H1 (cell line): ENCODE results near the gene HOMER2. TPM values are rescaled to one million over a fixed set of nuclear protein-coding genes. Genes with fewer than 3 reads are reported as not detected.

Source experiments
- CTCF ChIA-PET: fragments of 300-600 bp; sonication (Branson Sonifier 250); formaldehyde crosslinking; loops from one replicate; lab custom pipeline; 2021; ENCODE audit not compliant: partially characterized antibody; lab: Charles Lee
- POLR2A ChIA-PET: fragments of 300-600 bp; sonication (Branson Sonifier 250); formaldehyde crosslinking; loops from one replicate; lab custom pipeline; 2021; ENCODE audit warnings: inconsistent platforms; ENCODE audit not compliant: partially characterized antibody; lab: Charles Lee
- DNase-seq, 2 experiments: peaks; one replicate each; pipeline versions ENCODE4 v3.0.0 to v3.0.0-alpha.2; 2010 to 2022; ENCODE audit warnings: low spot score in 2 of 2, low read depth in 1 of 2, mixed read lengths in 1 of 2
- FAIRE-seq: peaks from 2 replicates; lab custom pipeline; 2011; peaks lifted over from hg19 to GRCh38; lab: Jason Lieb, UNC
- H2AFZ ChIP-seq: 2 replicates; pipeline ENCODE4 v1.8.1; 2012; ENCODE audit warnings: low read length, inconsistent platforms
- H2AK5ac ChIP-seq: 2 replicates; pipeline ENCODE4 v1.6.1; 2013; ENCODE audit warnings: low read depth, low read length
- H2BK120ac ChIP-seq: replicated peaks from 2 replicates; pipeline ENCODE3; 2013; ENCODE audit warnings: low read depth, low read length, inconsistent platforms
- H2BK12ac ChIP-seq: 2 replicates; pipeline ENCODE4 v1.6.1; 2013; ENCODE audit warnings: low read depth, low read length
- H2BK15ac ChIP-seq: 2 replicates; pipeline ENCODE4 v1.6.1; 2013; ENCODE audit warnings: low read length
- H2BK20ac ChIP-seq: 2 replicates; pipeline ENCODE4 v1.6.1; 2013; ENCODE audit warnings: low read length
- H2BK5ac ChIP-seq: 2 replicates; pipeline ENCODE4 v1.6.1; 2013; ENCODE audit warnings: low read depth, low read length
- H3K14ac ChIP-seq: 2 replicates; pipeline ENCODE4 v1.6.1; 2013; ENCODE audit warnings: inconsistent platforms; ENCODE audit not compliant: insufficient read length
- H3K18ac ChIP-seq: 2 replicates; pipeline ENCODE4 v1.6.1; 2013; ENCODE audit warnings: low read length; ENCODE audit errors: extremely low read depth
- H3K23ac ChIP-seq: 2 replicates; pipeline ENCODE4 v1.6.1; 2013; ENCODE audit warnings: inconsistent platforms; ENCODE audit not compliant: insufficient read length
- H3K23me2 ChIP-seq: 2 replicates; pipeline ENCODE4 v1.6.1; 2013; ENCODE audit warnings: low read depth, low read length
- H3K27ac ChIP-seq: 2 replicates; pipeline ENCODE4 v1.6.1; 2011; ENCODE audit warnings: low read depth, low read length, inconsistent platforms
- H3K27me3 ChIP-seq, 4 experiments: replicated peaks in 1 of 4; 1 replicate in 1 of 4; 2 replicates in 3 of 4; pipeline versions ENCODE4 v1.6.1 to v1.8.1; 2011 to 2013; ENCODE audit warnings: low read length in 3 of 4, mild to moderate bottlenecking in 3 of 4, inconsistent platforms in 2 of 4, mixed read lengths in 2 of 4, moderate library complexity in 1 of 4; ENCODE audit not compliant: control insufficient read depth in 3 of 4, insufficient read depth in 3 of 4; ENCODE audit errors: extremely low read depth in 1 of 4
- H3K36me3 ChIP-seq, 4 experiments: 2 replicates each; pipeline versions ENCODE4 v1.6.1 to v1.8.1; 2011 to 2013; ENCODE audit warnings: mild to moderate bottlenecking in 4 of 4, low read length in 3 of 4, moderate library complexity in 2 of 4, control low read depth in 1 of 4, inconsistent platforms in 1 of 4; ENCODE audit not compliant: insufficient read depth in 4 of 4, control insufficient read depth in 2 of 4
- H3K4ac ChIP-seq: replicated peaks from 2 replicates; pipeline ENCODE3; 2013; ENCODE audit warnings: low read length, low read depth, mixed read lengths, inconsistent platforms; ENCODE audit not compliant: insufficient read length
- H3K4me1 ChIP-seq, 4 experiments: replicated peaks in 1 of 4; 1 replicate in 1 of 4; 2 replicates in 3 of 4; pipeline versions ENCODE4 v1.6.1 to v1.8.1; 2011 to 2013; ENCODE audit warnings: low read length in 3 of 4, inconsistent platforms in 2 of 4, mixed read lengths in 1 of 4; ENCODE audit not compliant: insufficient read depth in 4 of 4, control insufficient read depth in 3 of 4
- H3K4me2 ChIP-seq, 2 experiments: 2 replicates each; pipeline versions ENCODE4 v1.6.1 to v1.8.1; 2011 to 2013; ENCODE audit warnings: low read depth in 2 of 2, low read length in 2 of 2, control low read depth in 1 of 2, inconsistent platforms in 1 of 2, mild to moderate bottlenecking in 1 of 2; ENCODE audit not compliant: insufficient read depth in 1 of 2
- H3K4me3 ChIP-seq, 4 experiments: fragments of 200-600, 300-600 bp in 1 of 4; sonication (generic), shearing (Covaris generic), sonication (Bioruptor Twin) in 1 of 4; 2 replicates each; pipeline versions ENCODE4 v1.5.1 to v1.8.1; 2011 to 2016; ENCODE audit warnings: low read length in 4 of 4, low read depth in 3 of 4, control low read depth in 2 of 4, inconsistent platforms in 2 of 4, mild to moderate bottlenecking in 2 of 4, mixed read lengths in 1 of 4, moderate library complexity in 1 of 4; ENCODE audit not compliant: insufficient read depth in 2 of 4; ENCODE audit errors: extremely low read depth in 1 of 4
- H3K56ac ChIP-seq: replicated peaks from 2 replicates; pipeline ENCODE3; 2013; ENCODE audit warnings: low read depth, mild to moderate bottlenecking, mixed read lengths, low read length, inconsistent platforms; ENCODE audit not compliant: insufficient read length
- H3K79me1 ChIP-seq: 2 replicates; pipeline ENCODE4 v1.6.1; 2013; ENCODE audit warnings: low read depth, low read length, control low read depth
- H3K79me2 ChIP-seq, 2 experiments: 2 replicates each; pipeline versions ENCODE4 v1.6.1 to v1.8.1; 2012 to 2013; ENCODE audit warnings: low read length in 2 of 2, mild to moderate bottlenecking in 2 of 2, inconsistent platforms in 1 of 2; ENCODE audit not compliant: insufficient read depth in 2 of 2, control insufficient read depth in 1 of 2
- H3K9ac ChIP-seq, 4 experiments: replicated peaks in 1 of 4; 1 replicate in 1 of 4; 2 replicates in 3 of 4; pipeline versions ENCODE4 v1.6.1 to v1.8.1; 2011 to 2013; ENCODE audit warnings: low read depth in 3 of 4, low read length in 3 of 4, control low read depth in 2 of 4, mild to moderate bottlenecking in 2 of 4, moderate library complexity in 2 of 4, inconsistent platforms in 1 of 4; ENCODE audit errors: extremely low read depth in 1 of 4
- H3K9me3 ChIP-seq, 2 experiments: 2 replicates each; pipeline versions ENCODE4 v1.6.1 to v1.8.1; 2012 to 2013; ENCODE audit warnings: mild to moderate bottlenecking in 2 of 2, moderate library complexity in 2 of 2, control low read depth in 1 of 2, inconsistent platforms in 1 of 2, low read depth in 1 of 2, low read length in 1 of 2, mixed read lengths in 1 of 2; ENCODE audit not compliant: insufficient read depth in 2 of 2
- H4K20me1 ChIP-seq, 2 experiments: replicated peaks in 1 of 2; 2 replicates each; pipeline versions ENCODE3 to v1.8.1; 2011 to 2013; ENCODE audit warnings: inconsistent platforms in 2 of 2, low read length in 2 of 2, mild to moderate bottlenecking in 1 of 2; ENCODE audit not compliant: insufficient read depth in 2 of 2, control insufficient read depth in 1 of 2
- H4K5ac ChIP-seq: 2 replicates; pipeline ENCODE4 v1.6.1; 2013; ENCODE audit warnings: low read length, low read depth, mixed read lengths, inconsistent platforms; ENCODE audit not compliant: insufficient read length
- H4K8ac ChIP-seq: 2 replicates; pipeline ENCODE4 v1.8.0; 2013; ENCODE audit warnings: mild to moderate bottlenecking, moderate library complexity, low read length, inconsistent platforms; ENCODE audit not compliant: insufficient read depth; ENCODE audit errors: extremely low read depth
- H4K91ac ChIP-seq: replicated peaks from 2 replicates; pipeline ENCODE3; 2013; ENCODE audit warnings: low read length, mixed read lengths, inconsistent platforms; ENCODE audit not compliant: insufficient read length
- BACH1 ChIP-seq: IDR thresholded peaks from 2 replicates; pipeline ENCODE4 v1.6.1; 2012; ENCODE audit warnings: low read length, improper control_type of control experiment
- BCL11A ChIP-seq, 2 experiments: IDR thresholded peaks; one replicate each; pipeline ENCODE4 v1.6.1; 2011; ENCODE audit warnings: low read depth in 2 of 2, low read length in 2 of 2, mild to moderate bottlenecking in 2 of 2
- CREB1 ChIP-seq: IDR thresholded peaks from 2 replicates; pipeline ENCODE4 v1.6.1; 2012; ENCODE audit warnings: inconsistent platforms
- EP300 ChIP-seq, 2 experiments: IDR thresholded peaks; 1 replicate in 1 of 2; 2 replicates in 1 of 2; pipeline ENCODE4 v1.6.1; 2011 to 2012; ENCODE audit warnings: low read depth in 2 of 2, low read length in 2 of 2, mild to moderate bottlenecking in 2 of 2, borderline replicate concordance in 1 of 2, inconsistent platforms in 1 of 2, moderate library complexity in 1 of 2
- POLR2A ChIP-seq, 2 experiments: IDR thresholded peaks; 1 replicate in 1 of 2; 2 replicates in 1 of 2; pipeline ENCODE4 v1.6.1; 2011; ENCODE audit warnings: low read depth in 2 of 2, low read length in 2 of 2, mild to moderate bottlenecking in 2 of 2; ENCODE audit errors: control extremely low read depth in 1 of 2
- YY1 ChIP-seq: IDR thresholded peaks from 2 replicates; pipeline ENCODE4 v1.6.1; 2011; ENCODE audit warnings: low read depth, mild to moderate bottlenecking, low read length
- ZNF274 ChIP-seq: IDR thresholded peaks from 2 replicates; pipeline ENCODE4 v1.7.0; 2012; ENCODE audit warnings: low read length, borderline replicate concordance; ENCODE audit errors: extremely low read depth
- WGBS, 2 experiments: shearing (Covaris generic) in 1 of 2; methylation state at CpG; one replicate each; pipeline versions ENCODE4 v1.1.6 to v1.1.7; 2013 to 2015; ENCODE audit warnings: low lambda C conversion rate in 2 of 2, mixed read lengths in 2 of 2, inconsistent platforms in 1 of 2, low coverage in 1 of 2, missing lambda C conversion rate in 1 of 2; ENCODE audit not compliant: insufficient replicate concordance in 2 of 2, insufficient coverage in 1 of 2, insufficient read length in 1 of 2; ENCODE audit errors: extremely low coverage in 1 of 2, missing lambda C conversion rate in 1 of 2; 5-methylcytosine and 5-hydroxymethylcytosine counted together
- polyA plus RNA-seq, 7 experiments: library from polyadenylated mRNA; depleted of rRNA in 3 of 7; stranded (reverse) in 5 of 7; unstranded in 2 of 7; fragments of >200 nt in 5 of 7; fragments of 200-250 nt in 2 of 7; gene quantifications; 1 replicate in 5 of 7; 2 replicates in 1 of 7; 4 replicates in 1 of 7; pipeline versions ENCODE4 v1.2.1 to v1.2.3, GENCODE V29; 2011 to 2013; ENCODE audit warnings: missing spikeins in 2 of 7, mixed read lengths in 2 of 7
- total RNA-seq: library from RNA; stranded (reverse); fragmentation: NEBNext Ultra II Directional; extraction: Animal tissue kit (Norgen Biotek cat#: 25700); gene quantifications from 2 replicates; pipeline ENCODE4 v1.2.1, GENCODE V29; 2021

The HOMER2 gene
- total and polyA plus RNA-seq, 2 of the 8 experiments (the other 6 are each of a cell fraction or from before 2014, with no cell fraction given) = 12.5 to 27.6 TPM

GRCh38 chr15:82799183-82799841, 153.2 kb downstream of the HOMER2 start:
- Histone ChIP-seq H3K4ac (no peak overlapping the region), H3K23me2 (no peaks in the 10 kb centered on the region), H3K4me3 (no peak overlapping the region), H3K79me1 (no peaks in the 10 kb centered on the region), H2AFZ (no peak overlapping the region), H2BK12ac (no peak overlapping the region), H4K8ac (no peak overlapping the region), H4K5ac (no peak overlapping the region), H3K9me3 (no peaks in the 10 kb centered on the region), H2BK5ac (no peak overlapping the region), H3K4me2 (no peak overlapping the region), H3K9ac (no peak overlapping the region), H2BK20ac (no peak overlapping the region), H3K14ac (no peak overlapping the region), H3K27me3 (peaks cover 0 to 4% (median 0%) of the 10 kb centered on the region in 4 experiments; a peak in 3 of 7 replicates), H2AK5ac (no peak overlapping the region), H3K36me3 (no peaks in the 10 kb centered on the region), H3K27ac (no peak overlapping the region), H2BK120ac (no peak overlapping the region), H4K91ac (no peak overlapping the region), H3K23ac (no peak overlapping the region), H2BK15ac (no peak overlapping the region), H3K56ac (no peak overlapping the region), H3K79me2 (no peaks in the 10 kb centered on the region), H3K18ac (no peak overlapping the region), H3K4me1 (no peaks in the 10 kb centered on the region), H4K20me1 (no peaks in the 10 kb centered on the region)
- CTCF ChIA-PET = no interaction called here
- DNase-seq (no peak), FAIRE-seq (no peak)
- 84% methylated on average over 7 of the region's 7 CpGs; no CpG with 5 or more reads in 1 of the 2 experiments for WGBS, 2 experiments
- no peak for TF ChIP-seq POLR2A (IDR thresholded peaks at IDR 0.05; ENCODE audit: control extremely low read depth in 1 of 2, low read depth in 2 of 2, low read length in 2 of 2)
- no peak for TF ChIP-seq BCL11A (IDR thresholded peaks at IDR 0.05; ENCODE audit: low read depth in 2 of 2, low read length in 2 of 2)
- no peak for TF ChIP-seq EP300 (IDR thresholded peaks at IDR 0.05; ENCODE audit: borderline replicate concordance in 1 of 2, low read depth in 2 of 2, low read length in 2 of 2)
- no peak for TF ChIP-seq BACH1
- TF ChIP-seq CREB1 = no peak
- no peak for TF ChIP-seq YY1
- TF ChIP-seq ZNF274 = no peak
- POLR2A ChIA-PET = interaction anchor here (1.1 kb wide), 1 partner anchor 201 kb away, joined by 4 read pairs; no protein-coding TSS in a partner anchor
